Stomach (tissue), 4 donors: ENCODE data around the gene PIM3.

Experiments
- CTCF ChIP-seq, 7 experiments: fragments of 450-650 bp in 4 of 7; fragments of 200-600 bp in 3 of 7; sonication (generic) in 3 of 7; IDR thresholded peaks; one replicate each; pipeline ENCODE4 v1.5.1; 2016 to 2019; ENCODE audit warnings: antibody characterized with exemption in 7 of 7, control low read depth in 2 of 7, mild to moderate bottlenecking in 1 of 7
- POLR2A ChIP-seq, 4 donors: fragments of 450-650 bp; IDR thresholded peaks; one replicate each; pipeline ENCODE4 v1.6.1; 2016; ENCODE audit warnings: antibody characterized with exemption in 4 of 4, control low read depth in 2 of 4, mild to moderate bottlenecking in 1 of 4, moderate library complexity in 1 of 4
- POLR2AphosphoS5 ChIP-seq, 3 donors: sonication (generic); formaldehyde crosslinking; IDR thresholded peaks; one replicate each; pipeline ENCODE4 v1.6.1; 2016; ENCODE audit warnings: antibody characterized with exemption in 3 of 3

DNA sequence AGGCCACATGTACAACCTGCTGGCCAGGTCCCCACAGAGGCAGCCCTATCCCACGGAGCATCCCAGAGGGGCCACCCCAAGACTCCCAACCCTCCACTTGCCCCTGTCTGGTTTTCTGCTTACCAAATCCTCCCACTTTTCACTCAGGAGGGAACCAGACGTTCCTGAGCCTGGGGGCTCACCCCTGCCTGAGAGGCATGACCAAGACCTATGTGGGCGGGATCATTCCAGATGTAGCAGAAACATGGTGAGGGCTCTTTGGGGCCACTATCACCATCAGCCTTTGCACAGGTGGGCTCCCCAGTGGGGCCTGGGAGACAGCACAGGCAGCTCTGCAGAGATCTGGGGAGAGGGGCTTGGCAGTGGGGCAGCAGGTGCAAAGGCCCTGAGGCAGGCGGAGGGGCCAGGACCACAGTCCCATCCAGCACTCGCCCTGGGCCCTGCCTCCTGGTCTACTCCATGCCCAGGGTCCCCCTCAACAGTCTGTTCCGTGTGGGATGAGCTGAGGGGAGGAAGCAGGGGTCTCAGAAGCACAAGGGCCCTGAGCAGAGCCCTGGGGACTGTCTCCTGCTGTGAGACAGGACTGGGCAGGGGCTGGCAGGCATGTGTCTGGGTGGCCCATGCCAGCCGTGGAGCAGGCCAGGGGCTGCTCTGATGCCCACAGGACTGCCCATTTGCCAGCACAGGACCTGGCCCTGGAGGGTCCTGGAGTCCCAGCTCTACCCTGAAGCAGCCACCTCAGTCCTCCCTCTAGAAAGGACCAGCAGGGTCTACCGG, 9.4 kb downstream of the PIM3 start:
- TF ChIP-seq CTCF (IDR thresholded peaks at IDR 0.05) (no peak), POLR2A (IDR thresholded peaks at IDR 0.05) (no peak), POLR2AphosphoS5 (IDR thresholded peaks at IDR 0.05) (no peak)
